Epithelial cell of prostate (primary cell): ENCODE data around the gene ZC3H4.
"Not testable (repeated sequence)": the region's sequence is repeated elsewhere in the genome, so short reads cannot be mapped to it uniquely, and the experiment has no call there.

ENCODE experiments used
- DNase-seq: peaks from one replicate; pipeline ENCODE4 v3.0.0-alpha.2; 2011; ENCODE audit warnings: low read depth, low spot score
- H3K27ac ChIP-seq: fragments of 450-650 bp; 2 replicates; pipeline ENCODE4 v1.5.1; 2017; ENCODE audit warnings: mild to moderate bottlenecking

The ZC3H4 gene

DNA sequence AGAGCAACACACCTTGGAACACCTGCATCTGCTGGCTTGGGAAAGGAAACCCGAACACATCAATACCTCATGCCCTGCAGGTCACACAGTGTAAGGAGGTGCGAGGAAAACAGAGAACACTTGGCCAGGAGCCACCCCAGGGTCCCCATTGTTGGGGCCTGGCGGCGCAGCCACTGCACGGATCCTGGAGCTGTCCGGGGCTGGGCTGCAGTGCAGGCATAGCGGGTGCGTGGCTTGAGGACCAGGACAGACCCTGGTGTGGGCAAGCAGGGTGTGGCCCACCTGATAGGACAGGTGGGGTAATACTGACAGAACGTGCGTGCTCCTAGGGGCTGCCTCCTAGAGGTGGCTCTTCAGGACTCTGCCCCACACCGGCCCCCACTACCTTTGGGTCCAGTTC, 48.3 kb downstream of the ZC3H4 start:
- no peak for DNase-seq
- H3K27ac ChIP-seq, result no peak overlapping the region

- no peak for DNase-seq
- H3K27ac ChIP-seq, result no peak overlapping the region
These were observed 49.7 kb downstream of the ZC3H4 start for GRCh38 chr19:47063874-47064273.

DNA sequence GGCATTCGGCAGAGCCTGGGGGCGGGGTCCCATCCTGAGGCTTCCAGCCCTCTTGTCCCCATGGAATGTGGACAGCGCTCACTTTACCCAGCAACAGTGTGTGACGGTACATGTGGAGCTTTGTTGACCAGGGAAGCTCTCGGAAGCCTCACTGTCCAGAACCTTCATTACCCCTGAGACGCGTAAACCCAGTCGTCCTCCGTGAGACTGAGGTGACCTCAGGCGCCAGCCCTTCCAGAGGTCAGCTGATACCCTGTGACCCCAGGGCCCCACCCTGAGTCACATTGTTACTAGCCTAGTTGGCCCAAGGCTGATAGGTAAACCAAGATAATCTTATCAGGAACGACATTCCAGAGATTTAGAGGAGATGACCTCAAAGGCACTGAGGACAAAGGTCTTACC, 55.0 kb downstream of the ZC3H4 start:
- H3K27ac ChIP-seq, result no peak overlapping the region
- no peak for DNase-seq

- no peak for DNase-seq
- no peak overlapping the region for H3K27ac ChIP-seq
These were observed 56.2 kb downstream of the ZC3H4 start for GRCh38 chr19:47057328-47057727.

GRCh38 chr19:47056411-47056810, 57.2 kb downstream of the ZC3H4 start:
- H3K27ac ChIP-seq, result no peak overlapping the region
- DNase-seq, result no peak

- not testable (repeated sequence) for H3K27ac ChIP-seq, DNase-seq
These were observed 63.0 kb downstream of the ZC3H4 start for GRCh38 chr19:47050562-47050961.

GRCh38 chr19:47049307-47049700, 64.3 kb downstream of the ZC3H4 start:
- DNase-seq, result no peak
- no peak overlapping the region for H3K27ac ChIP-seq

GRCh38 chr19:47047763-47048405, 65.7 kb downstream of the ZC3H4 start:
- H3K27ac ChIP-seq, result no peak overlapping the region
- DNase-seq, result peak; percentile 53

GRCh38 chr19:47047272-47047762, 66.3 kb downstream of the ZC3H4 start:
- no peak for DNase-seq
- H3K27ac ChIP-seq, result no peak overlapping the region

GRCh38 chr19:47045867-47046470, 67.6 kb downstream of the ZC3H4 start:
- H3K27ac ChIP-seq, result no peak overlapping the region

DNA sequence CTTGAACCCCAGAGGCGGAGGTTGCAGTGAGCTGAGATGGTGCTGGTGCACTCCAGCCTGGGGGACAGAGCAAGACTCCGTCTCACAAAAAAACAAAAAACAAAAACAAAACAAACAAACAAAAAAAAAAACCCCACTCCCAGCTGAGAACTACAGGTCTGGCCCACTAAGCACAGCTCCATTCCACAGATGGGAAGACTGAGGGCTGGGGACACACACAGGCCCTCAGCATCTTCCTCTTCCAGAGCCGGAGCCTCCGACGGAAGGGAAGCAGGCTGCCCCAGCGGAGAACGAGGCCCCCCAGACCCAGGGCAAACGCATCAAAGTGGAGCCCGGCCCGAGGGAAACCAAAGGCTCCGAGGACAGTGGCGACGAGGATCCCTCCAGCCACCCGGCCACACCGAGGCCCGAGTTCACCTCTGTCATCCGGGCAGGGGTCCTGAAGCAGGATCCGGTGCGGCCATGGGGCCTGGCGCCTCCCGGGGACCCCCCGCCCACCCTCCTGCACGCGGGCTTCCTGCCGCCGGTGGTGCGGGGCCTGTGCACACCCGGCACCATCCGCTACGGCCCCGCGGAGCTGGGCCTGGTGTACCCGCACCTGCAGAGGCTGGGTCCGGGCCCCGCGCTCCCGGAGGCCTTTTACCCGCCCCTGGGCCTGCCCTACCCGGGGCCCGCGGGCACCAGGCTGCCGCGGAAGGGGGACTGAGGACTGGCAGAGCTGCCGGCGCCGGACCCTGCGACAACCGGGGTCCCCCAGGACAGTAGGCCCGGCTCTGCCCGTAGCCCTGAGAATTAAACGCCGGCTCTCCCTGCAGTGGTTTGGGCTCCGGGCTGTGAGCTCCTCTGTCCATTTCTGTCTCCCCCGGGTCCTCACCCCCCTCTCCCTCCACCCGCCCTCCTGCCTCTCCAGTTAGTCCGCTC, 68.4 kb downstream of the ZC3H4 start:
- no peak for DNase-seq
- H3K27ac ChIP-seq, result no peak overlapping the region

More at GRCh38 chr19:47045867-47046470, 67.6 kb downstream of the ZC3H4 start:
- DNase-seq, result no peak

- H3K27ac ChIP-seq, result no peak overlapping the region
- DNase-seq, result no peak
These were observed 72.7 kb downstream of the ZC3H4 start for GRCh38 chr19:47040869-47041268.

GRCh38 chr19:47039239-47039874, 74.2 kb downstream of the ZC3H4 start:
- DNase-seq, result no peak
- no peak overlapping the region for H3K27ac ChIP-seq

DNA sequence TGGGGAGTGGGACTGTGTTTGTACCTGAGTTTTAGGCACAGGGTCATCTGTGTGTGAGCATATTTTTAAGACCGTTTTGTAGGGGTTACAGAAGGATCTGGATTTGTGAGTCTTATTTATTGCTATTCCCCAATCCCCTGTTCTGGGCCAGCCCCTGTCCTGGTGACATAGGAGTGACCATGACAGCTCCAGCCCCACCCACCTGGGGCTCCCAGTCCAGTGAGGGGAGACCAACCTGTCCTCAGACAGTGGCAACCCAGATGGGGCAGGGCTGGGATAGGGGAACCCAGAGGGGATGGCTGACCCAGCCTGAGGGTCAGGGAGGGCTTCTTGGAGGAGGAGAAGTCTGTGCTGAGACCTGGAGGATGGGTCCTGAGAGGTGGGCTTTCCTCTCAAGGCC, 75.8 kb downstream of the ZC3H4 start:
- DNase-seq, result no peak
- no peak overlapping the region for H3K27ac ChIP-seq

GRCh38 chr19:47036097-47036651, 77.4 kb downstream of the ZC3H4 start:
- peak overlapping the region; percentile 87 for H3K27ac ChIP-seq
- DNase-seq, result no peak

DNA sequence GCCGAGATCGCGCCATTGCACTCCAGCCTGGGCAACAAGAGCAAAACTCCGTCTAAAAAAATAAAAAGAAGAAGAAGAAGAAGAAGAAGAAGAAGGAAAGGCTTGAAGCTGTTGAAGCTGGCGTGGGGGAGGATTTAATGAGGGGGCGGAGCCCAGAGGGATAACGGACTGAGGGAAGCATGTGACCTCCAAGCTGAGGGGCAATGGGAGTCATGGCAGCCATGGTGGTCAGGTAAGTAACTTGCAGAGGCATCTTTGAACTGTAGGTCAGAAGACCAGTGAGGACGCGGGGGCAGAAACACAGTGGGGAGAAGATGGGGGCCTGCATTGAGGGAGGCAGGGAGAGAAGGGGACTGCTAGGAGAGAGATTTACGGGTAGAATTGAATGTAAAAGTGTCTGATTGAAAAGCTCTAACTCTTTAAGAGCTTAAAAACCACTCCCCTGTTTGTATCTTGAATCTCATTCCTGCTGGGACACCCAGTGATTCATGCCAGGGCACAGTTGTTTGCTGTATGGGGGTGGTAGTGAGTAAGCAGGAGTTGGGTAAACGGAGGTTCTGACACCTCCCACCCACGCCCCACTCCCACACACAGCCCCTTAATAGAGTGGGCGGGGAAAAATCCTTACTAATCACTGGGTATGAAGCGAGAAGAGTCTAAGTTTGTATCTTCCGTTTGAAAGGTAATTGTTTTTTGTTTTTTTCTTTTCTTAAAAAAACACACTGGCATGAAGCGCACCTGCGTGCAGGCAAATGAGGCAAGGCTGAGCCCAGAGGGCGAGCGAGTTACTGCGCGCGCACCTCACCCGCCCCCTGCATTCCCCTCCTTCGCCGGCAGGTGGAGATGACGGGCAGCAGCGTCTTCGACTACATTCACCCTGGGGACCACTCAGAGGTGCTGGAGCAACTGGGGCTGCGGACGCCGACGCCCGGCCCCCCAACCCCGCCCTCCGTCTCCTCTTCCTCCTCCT, 78.2 kb downstream of the ZC3H4 start:
- DNase-seq, result peak; percentile 84
- peak overlapping the region; percentile 87 for H3K27ac ChIP-seq

- DNase-seq, result no peak
- H3K27ac ChIP-seq, result no peak overlapping the region
These were observed 81.3 kb downstream of the ZC3H4 start for GRCh38 chr19:47032171-47032811.

DNA sequence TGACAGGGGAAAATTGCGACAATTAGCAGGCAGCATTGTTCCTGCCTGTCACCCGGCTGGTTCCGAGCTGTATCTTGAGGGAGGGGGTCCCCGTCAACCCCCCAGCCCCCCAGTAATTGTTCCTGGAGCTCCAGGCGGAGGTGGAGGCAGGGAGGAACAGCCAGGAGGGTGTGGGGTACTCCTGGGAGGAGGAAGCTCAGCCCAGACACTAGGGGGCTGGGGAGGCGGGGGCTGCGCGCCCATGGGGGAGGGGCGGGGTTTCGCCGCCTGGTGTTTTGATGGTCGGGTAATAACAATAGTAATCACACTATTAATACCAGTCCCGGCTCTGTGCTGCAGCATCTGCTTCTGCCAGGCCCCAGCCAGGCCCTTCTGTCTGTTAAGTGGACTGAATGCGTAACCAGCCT, 85.4 kb downstream of the ZC3H4 start:
- H3K27ac ChIP-seq, result no peak overlapping the region
- no peak for DNase-seq
